ENCODE data around the gene PP2D1. TPM values are rescaled to one million over a fixed set of nuclear protein-coding genes. Genes with fewer than 3 reads are reported as not detected.

The PP2D1 gene
- total RNA-seq, 1 experiment from 2014 or later, result not detected

- Histone ChIP-seq H3K79me2 (ENCODE audit: insufficient read depth, low read length) (no peaks in the 10 kb centered on the region), H4K20me1 (ENCODE audit: insufficient read depth) (no peaks in the 10 kb centered on the region), H3K4me1 (ENCODE audit: control insufficient read depth in 1 of 2, insufficient read depth in 2 of 2, low read length in 2 of 2) (no peaks in the 10 kb centered on the region), H3K27me3 (ENCODE audit: insufficient read depth, low read length) (no peaks in the 10 kb centered on the region), H3K9me3 (ENCODE audit: control insufficient read depth in 1 of 2, insufficient read depth in 1 of 2, low read depth in 1 of 2, low read length in 2 of 2) (no peaks in the 10 kb centered on the region), H3K4me2 (ENCODE audit: low read length) (no peak overlapping the region), H3K27ac (ENCODE audit: low read depth, low read length) (no peak overlapping the region), H3K36me3 (ENCODE audit: control insufficient read depth in 1 of 2, insufficient read depth in 2 of 2, low read length in 2 of 2) (no peaks in the 10 kb centered on the region; a peak in 1 of 4 replicates), H2AFZ (ENCODE audit: low read depth, low read length, poor library complexity, severe bottlenecking) (no peak overlapping the region), H3K4me3 (replicated peaks in 1 of 2; ENCODE audit: low read depth in 1 of 2, low read length in 2 of 2) (no peak overlapping the region), H3K9me2 (ENCODE audit: insufficient read depth) (no peaks in the 10 kb centered on the region), H3K9ac (ENCODE audit: low read length) (no peak overlapping the region)
- DNase-seq (ENCODE audit: low read depth, low spot score), result no peak
- CTCF ChIA-PET, result no interaction called here
- intact Hi-C loops (cut with micrococcal nuclease), result no loop called here
- POLR2A ChIA-PET, result no interaction called here
- BruUV-seq (replicated peaks), result no TSS peak
- RAD21 ChIA-PET (ENCODE audit: low non-redundant PET in 1 of 2, low total read pairs in 2 of 2, uncharacterized antibody in 2 of 2, unreplicated experiment in 2 of 2), result no interaction called here
- TF ChIP-seq ZBTB33 (IDR thresholded peaks at IDR 0.05; ENCODE audit: extremely low read depth, insufficient replicate concordance, low read length) (no peak), EGR1 (IDR thresholded peaks at IDR 0.05; ENCODE audit: low read depth) (no peak), FOSL1 (IDR thresholded peaks at IDR 0.05; ENCODE audit: low read depth) (no peak), SIN3A (IDR thresholded peaks at IDR 0.05; ENCODE audit: low read depth) (no peak), CBX3 (IDR thresholded peaks at IDR 0.05; ENCODE audit: low read depth) (no peak), RAD21 (IDR thresholded peaks at IDR 0.05; ENCODE audit: low read depth) (no peak), ATF3 (IDR thresholded peaks at IDR 0.05) (no peak), POLR2AphosphoS5 (IDR thresholded peaks at IDR 0.05; ENCODE audit: low read depth, low read length) (no peak), ELF1 (IDR thresholded peaks at IDR 0.05; ENCODE audit: borderline replicate concordance, low read depth) (no peak)
- TF ChIP-seq, protein P1, sequence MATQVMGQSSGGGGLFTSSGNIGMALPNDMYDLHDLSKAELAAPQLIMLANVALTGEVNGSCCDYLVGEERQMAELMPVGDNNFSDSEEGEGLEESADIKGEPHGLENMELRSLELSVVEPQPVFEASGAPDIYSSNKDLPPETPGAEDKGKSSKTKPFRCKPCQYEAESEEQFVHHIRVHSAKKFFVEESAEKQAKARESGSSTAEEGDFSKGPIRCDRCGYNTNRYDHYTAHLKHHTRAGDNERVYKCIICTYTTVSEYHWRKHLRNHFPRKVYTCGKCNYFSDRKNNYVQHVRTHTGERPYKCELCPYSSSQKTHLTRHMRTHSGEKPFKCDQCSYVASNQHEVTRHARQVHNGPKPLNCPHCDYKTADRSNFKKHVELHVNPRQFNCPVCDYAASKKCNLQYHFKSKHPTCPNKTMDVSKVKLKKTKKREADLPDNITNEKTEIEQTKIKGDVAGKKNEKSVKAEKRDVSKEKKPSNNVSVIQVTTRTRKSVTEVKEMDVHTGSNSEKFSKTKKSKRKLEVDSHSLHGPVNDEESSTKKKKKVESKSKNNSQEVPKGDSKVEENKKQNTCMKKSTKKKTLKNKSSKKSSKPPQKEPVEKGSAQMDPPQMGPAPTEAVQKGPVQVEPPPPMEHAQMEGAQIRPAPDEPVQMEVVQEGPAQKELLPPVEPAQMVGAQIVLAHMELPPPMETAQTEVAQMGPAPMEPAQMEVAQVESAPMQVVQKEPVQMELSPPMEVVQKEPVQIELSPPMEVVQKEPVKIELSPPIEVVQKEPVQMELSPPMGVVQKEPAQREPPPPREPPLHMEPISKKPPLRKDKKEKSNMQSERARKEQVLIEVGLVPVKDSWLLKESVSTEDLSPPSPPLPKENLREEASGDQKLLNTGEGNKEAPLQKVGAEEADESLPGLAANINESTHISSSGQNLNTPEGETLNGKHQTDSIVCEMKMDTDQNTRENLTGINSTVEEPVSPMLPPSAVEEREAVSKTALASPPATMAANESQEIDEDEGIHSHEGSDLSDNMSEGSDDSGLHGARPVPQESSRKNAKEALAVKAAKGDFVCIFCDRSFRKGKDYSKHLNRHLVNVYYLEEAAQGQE (IDR thresholded peaks at IDR 0.05; ENCODE audit: low read depth), result no peak
- no peak for ATAC-seq
These were observed 10.1 kb downstream of the PP2D1 start for GRCh38 chr3:20001932-20002331.
